HCT116 (cell line): ENCODE results near the gene CDC37L1. TPM values are rescaled to one million over a fixed set of nuclear protein-coding genes. Genes with fewer than 3 reads are reported as not detected.
A peak's percentile ranks its signal among the peaks of the same experiment; 100 is the strongest.

Experiments
- ATAC-seq: fragments of 200-7000 bp; cut with Tn5 transposase; 2 replicates; pipeline ENCODE4 v1.9.1; 2020; ENCODE audit warnings: mild to moderate bottlenecking, moderate library complexity
- BruUV-seq: library from RNA; stranded (reverse); fragments of 400-500 nt; replicated peaks from 2 replicates; lab custom pipeline; 2021; lab: Mats Ljungman, UMichigan
- CTCF ChIA-PET: fragments of 300-600 bp; sonication (Branson Sonifier 250); formaldehyde crosslinking; loops from one replicate; lab custom pipeline; 2021; ENCODE audit warnings: antibody characterized with exemption; lab: Charles Lee
- POLR2A ChIA-PET: fragments of 300-600, 350-600 bp; sonication (Branson Sonifier 250); formaldehyde crosslinking; loops from one replicate; lab custom pipeline; 2021; ENCODE audit warnings: antibody characterized with exemption; lab: Charles Lee
- RAD21 ChIA-PET, 2 experiments: fragments of 300-600 bp; sonication (Branson Sonifier 250); formaldehyde crosslinking; loops; one replicate each; lab custom pipeline; 2023; ENCODE audit warnings: low total read pairs in 2 of 2; ENCODE audit not compliant: uncharacterized antibody in 2 of 2, unreplicated experiment in 2 of 2, low non-redundant PET in 1 of 2; lab: Charles Lee
- DNase-seq: peaks from one replicate; pipeline ENCODE4 v3.0.0-alpha.2; 2010; ENCODE audit warnings: low read depth, low spot score
- H2AFZ ChIP-seq: fragments of 200-600 bp; shearing (Covaris generic), sonication (generic); 2 replicates; pipeline ENCODE4 v1.6.1; 2017; ENCODE audit warnings: low read depth, mixed run types, mixed read lengths, antibody characterized with exemption, low read length; ENCODE audit not compliant: poor library complexity, severe bottlenecking
- H3K27ac ChIP-seq: 2 replicates; pipeline ENCODE4 v1.5.1; 2012; ENCODE audit warnings: low read depth, low read length
- H3K27me3 ChIP-seq: fragments of 200-600 bp; sonication (generic); 2 replicates; pipeline ENCODE4 v1.6.1; 2016; ENCODE audit warnings: mixed run types, low read length, mixed read lengths; ENCODE audit not compliant: insufficient read depth
- H3K36me3 ChIP-seq, 2 experiments: fragments of 200-500 bp in 1 of 2; fragments of 200-600 bp in 1 of 2; sonication (Bioruptor generic) in 1 of 2; sonication (generic) in 1 of 2; 2 replicates each; pipeline versions ENCODE4 v1.5.1 to v1.6.1; 2014 to 2016; ENCODE audit warnings: low read length in 2 of 2, inconsistent platforms in 1 of 2, mixed read lengths in 1 of 2, mixed run types in 1 of 2; ENCODE audit not compliant: insufficient read depth in 2 of 2, control insufficient read depth in 1 of 2
- H3K4me1 ChIP-seq, 2 experiments: fragments of 200-600 bp in 1 of 2; sonication (generic) in 1 of 2; 2 replicates each; pipeline versions ENCODE4 v1.5.1 to v1.6.1; 2012 to 2017; ENCODE audit warnings: low read length in 2 of 2, inconsistent platforms in 1 of 2, mild to moderate bottlenecking in 1 of 2, mixed read lengths in 1 of 2, mixed run types in 1 of 2, moderate library complexity in 1 of 2; ENCODE audit not compliant: insufficient read depth in 2 of 2, control insufficient read depth in 1 of 2
- H3K4me2 ChIP-seq: fragments of 200-600 bp; sonication (generic); 2 replicates; pipeline ENCODE4 v1.6.1; 2017; ENCODE audit warnings: mixed run types, low read length, mixed read lengths
- H3K4me3 ChIP-seq, 2 experiments: fragments of 200-600 bp in 1 of 2; sonication (generic) in 1 of 2; replicated peaks in 1 of 2; 2 replicates each; pipeline ENCODE4 v1.5.1; 2011 to 2016; ENCODE audit warnings: low read length in 2 of 2, control low read depth in 1 of 2, low read depth in 1 of 2, mild to moderate bottlenecking in 1 of 2, mixed read lengths in 1 of 2, mixed run types in 1 of 2
- H3K79me2 ChIP-seq: fragments of 200-600 bp; sonication (generic); 2 replicates; pipeline ENCODE4 v1.6.1; 2017; ENCODE audit warnings: mild to moderate bottlenecking, mixed run types, low read length, moderate library complexity, mixed read lengths; ENCODE audit not compliant: insufficient read depth
- H3K9ac ChIP-seq: fragments of 200-600 bp; sonication (generic); 2 replicates; pipeline ENCODE4 v1.6.1; 2016; ENCODE audit warnings: low read length, mixed read lengths
- H3K9me2 ChIP-seq: fragments of 200-600 bp; sonication (generic), shearing (Covaris generic); 2 replicates; pipeline ENCODE4 v1.6.1; 2017; ENCODE audit warnings: mixed run types, mild to moderate bottlenecking, moderate library complexity; ENCODE audit not compliant: insufficient read depth
- H3K9me3 ChIP-seq, 2 experiments: fragments of 200-500 bp in 1 of 2; fragments of 200-600 bp in 1 of 2; sonication (Bioruptor generic) in 1 of 2; sonication (generic) in 1 of 2; 2 replicates each; pipeline ENCODE4 v1.6.1; 2014 to 2017; ENCODE audit warnings: low read length in 2 of 2, mixed read lengths in 2 of 2, inconsistent platforms in 1 of 2, low read depth in 1 of 2, mild to moderate bottlenecking in 1 of 2, mixed run types in 1 of 2, moderate library complexity in 1 of 2; ENCODE audit not compliant: control insufficient read depth in 1 of 2, insufficient read depth in 1 of 2
- H4K20me1 ChIP-seq: fragments of 200-600 bp; sonication (generic), shearing (Covaris generic); 2 replicates; pipeline ENCODE4 v1.6.1; 2017; ENCODE audit warnings: mixed run types, mild to moderate bottlenecking, moderate library complexity; ENCODE audit not compliant: insufficient read depth
- ATF3 ChIP-seq: IDR thresholded peaks from 2 replicates; pipeline ENCODE4 v1.6.1; 2012
- CEBPB ChIP-seq: IDR thresholded peaks from 2 replicates; pipeline ENCODE4 v1.6.1; 2012; ENCODE audit warnings: low read depth
- EGR1 ChIP-seq: IDR thresholded peaks from 2 replicates; pipeline ENCODE4 v1.6.1; 2012; ENCODE audit warnings: low read depth
- ELF1 ChIP-seq: IDR thresholded peaks from 2 replicates; pipeline ENCODE4 v1.6.1; 2012; ENCODE audit warnings: low read depth, borderline replicate concordance
- EZH2 ChIP-seq: fragments of 200-600 bp; sonication (generic); IDR thresholded peaks from 2 replicates; pipeline ENCODE4 v1.6.1; 2017; ENCODE audit warnings: antibody characterized with exemption, mixed run types
- EZH2phosphoT487 ChIP-seq: fragments of 200-600 bp; IDR thresholded peaks from 2 replicates; pipeline ENCODE4 v1.6.1; 2018; ENCODE audit warnings: antibody characterized with exemption, borderline replicate concordance
- MAX ChIP-seq: IDR thresholded peaks from 2 replicates; pipeline ENCODE4 v1.6.1; 2012
- POLR2A ChIP-seq: IDR thresholded peaks from 2 replicates; pipeline ENCODE4 v1.7.0; 2011; ENCODE audit warnings: borderline replicate concordance; ENCODE audit not compliant: insufficient read depth, insufficient read length; ENCODE audit errors: extremely low read depth
- POLR2AphosphoS5 ChIP-seq: IDR thresholded peaks from 2 replicates; pipeline ENCODE4 v1.6.1; 2011; ENCODE audit warnings: mild to moderate bottlenecking, low read depth, low read length, moderate library complexity
- RAD21 ChIP-seq: IDR thresholded peaks from 2 replicates; pipeline ENCODE4 v1.6.1; 2012; ENCODE audit warnings: low read depth, mild to moderate bottlenecking
- REST ChIP-seq: IDR thresholded peaks from 2 replicates; pipeline ENCODE4 v1.6.1; 2012; ENCODE audit warnings: low read depth
- SIN3A ChIP-seq: IDR thresholded peaks from 2 replicates; pipeline ENCODE4 v1.6.1; 2012; ENCODE audit warnings: low read depth
- SP1 ChIP-seq: IDR thresholded peaks from 2 replicates; pipeline ENCODE4 v1.6.1; 2012; ENCODE audit warnings: low read depth
- SRF ChIP-seq: IDR thresholded peaks from 2 replicates; pipeline ENCODE4 v1.6.1; 2012; ENCODE audit warnings: low read depth
- YY1 ChIP-seq: IDR thresholded peaks from 2 replicates; pipeline ENCODE4 v1.6.1; 2011; ENCODE audit warnings: low read length, low read depth, moderate library complexity, mild to moderate bottlenecking; ENCODE audit not compliant: insufficient replicate concordance; ENCODE audit errors: extremely low read depth
- ZNF274 ChIP-seq: fragments of 200-500 bp; sonication (Bioruptor generic); IDR thresholded peaks from 2 replicates; pipeline ENCODE4 v1.6.1; 2014; ENCODE audit warnings: mild to moderate bottlenecking, low read depth, low read length, inconsistent platforms
- intact Hi-C: fragments of 100-400 bp; cut with micrococcal nuclease; formaldehyde crosslinking; loops from 2 replicates; pipeline ENCODE4 v1.10.0; 2022
- total RNA-seq: library from RNA; stranded (reverse); gene quantifications from one replicate; pipeline ENCODE4 v1.2.1, GENCODE V29; 2021; ENCODE audit not compliant: unreplicated experiment

CDC37L1 gene
- total RNA-seq, 1 experiment from 2014 or later: 18.1 TPM

GRCh38 chr9:4665357-4665756 lies 14.0 kb upstream of the CDC37L1 start:
- CTCF ChIA-PET: interaction anchor here (1.1 kb wide), 1 partner anchor 14 kb away, joined by 3 read pairs; the partner anchor contains the start of gene CDC37L1
- POLR2A ChIA-PET: interaction anchor here (1.2 to 1.6 kb wide), 2 partner anchors 10 to 14 kb away, joined by 3 to 8 read pairs; partner anchors contain the start of gene CDC37L1
- no TSS peak for BruUV-seq
- DNase-seq: no peak
- Histone ChIP-seq H3K36me3 (no peaks in the 10 kb centered on the region), H3K79me2 (no peaks in the 10 kb centered on the region; the same call in 1 of the 2 replicates), H3K4me1 (peaks cover 17 to 28% of the 10 kb centered on the region in 2 experiments), H2AFZ (no peak overlapping the region), H3K4me2 (peak overlapping the region; percentile 70), H3K9me2 (no peaks in the 10 kb centered on the region), H3K9me3 (no peaks in the 10 kb centered on the region), H4K20me1 (no peaks in the 10 kb centered on the region), H3K27me3 (no peaks in the 10 kb centered on the region), H3K4me3 (no peak overlapping the region), H3K9ac (no peak overlapping the region), H3K27ac (no peak overlapping the region)
- no peak for TF ChIP-seq REST
- TF ChIP-seq POLR2A: no peak
- no peak for TF ChIP-seq EZH2phosphoT487
- TF ChIP-seq CEBPB: no peak
- TF ChIP-seq MAX: no peak
- TF ChIP-seq SP1: no peak
- no peak for TF ChIP-seq EGR1
- TF ChIP-seq RAD21: no peak
- TF ChIP-seq ELF1: no peak
- TF ChIP-seq ATF3: no peak
- no peak for TF ChIP-seq EZH2
- TF ChIP-seq SRF: no peak
- TF ChIP-seq SIN3A: no peak
- TF ChIP-seq ZNF274: no peak
- no peak for TF ChIP-seq YY1
- TF ChIP-seq POLR2AphosphoS5: no peak
- RAD21 ChIA-PET: no interaction called here
- intact Hi-C loops: loop anchor here (10.0 kb wide), 2 partner anchors 319 to 929 kb away; partner anchors contain the start of gene JAK2
- no peak for ATAC-seq
